NT2/D1 (cell line): ENCODE data around the gene CEP170.

Experiments used
- SUZ12 ChIP-seq: IDR thresholded peaks from 2 replicates; pipeline ENCODE4 v1.6.1; 2011; ENCODE audit not compliant: insufficient read length, insufficient read depth; ENCODE audit errors: extremely low read depth
- YY1 ChIP-seq: IDR thresholded peaks from 2 replicates; pipeline ENCODE4 v1.6.1; 2011; ENCODE audit not compliant: insufficient read length, insufficient read depth

GRCh38 chr1:243247901-243248300, 7.2 kb downstream of the CEP170 start:
- TF ChIP-seq SUZ12 (no peak), YY1 (no peak)
